Panc1 (cell line): ENCODE data around the gene PPP1R27. TPM values are rescaled to one million over a fixed set of nuclear protein-coding genes. Genes with fewer than 3 reads are reported as not detected.

Source experiments
- ATAC-seq: fragments of 200-7000 bp; cut with Tn5 transposase; 2 replicates; pipeline ENCODE4 v1.9.1; 2020; ENCODE audit warnings: mild to moderate bottlenecking, moderate library complexity
- BruUV-seq: library from RNA; stranded (reverse); fragments of 400-500 nt; replicated peaks from 2 replicates; lab custom pipeline; 2021; lab: Mats Ljungman, UMichigan
- CTCF ChIA-PET: fragments of 300-600 bp; sonication (Branson Sonifier 250); formaldehyde crosslinking; loops from one replicate; lab custom pipeline; 2022; ENCODE audit warnings: antibody characterized with exemption; lab: Charles Lee
- POLR2A ChIA-PET: fragments of 300-600 bp; sonication (Branson Sonifier 250); formaldehyde crosslinking; loops from one replicate; lab custom pipeline; 2022; ENCODE audit warnings: antibody characterized with exemption; lab: Charles Lee
- DNase-seq: peaks from one replicate; pipeline ENCODE4 v3.0.0-alpha.2; 2010; ENCODE audit warnings: low read depth, low spot score
- H3K27ac ChIP-seq: 2 replicates; pipeline ENCODE4 v1.5.1; 2011; ENCODE audit warnings: mild to moderate bottlenecking, low read length, inconsistent platforms
- H3K27me3 ChIP-seq: fragments of 200-500 bp; sonication (Bioruptor generic); 2 replicates; pipeline ENCODE4 v1.6.0; 2014; ENCODE audit warnings: low read length, inconsistent platforms; ENCODE audit not compliant: control insufficient read depth, insufficient read depth
- H3K36me3 ChIP-seq: fragments of 200-500 bp; sonication (Bioruptor generic); 2 replicates; pipeline ENCODE4 v1.5.1; 2014; ENCODE audit warnings: inconsistent platforms, mild to moderate bottlenecking, low read length, moderate library complexity; ENCODE audit not compliant: control insufficient read depth, insufficient read depth
- H3K4me1 ChIP-seq: 2 replicates; pipeline ENCODE4 v1.5.1; 2011; ENCODE audit warnings: inconsistent platforms, mild to moderate bottlenecking, low read length, moderate library complexity; ENCODE audit not compliant: control insufficient read depth, insufficient read depth
- H3K4me3 ChIP-seq, 2 experiments: 2 replicates each; pipeline ENCODE4 v1.5.1; 2011 to 2012; ENCODE audit warnings: low read depth in 2 of 2, low read length in 2 of 2, mild to moderate bottlenecking in 2 of 2, inconsistent platforms in 1 of 2, moderate library complexity in 1 of 2
- H3K9me3 ChIP-seq: fragments of 200-500 bp; sonication (Bioruptor generic); 2 replicates; pipeline ENCODE4 v1.5.1; 2014; ENCODE audit warnings: low read depth, mild to moderate bottlenecking, inconsistent platforms, low read length, moderate library complexity; ENCODE audit not compliant: control insufficient read depth, insufficient read depth
- POLR2AphosphoS5 ChIP-seq: IDR thresholded peaks from 2 replicates; pipeline ENCODE4 v1.6.1; 2012; ENCODE audit warnings: mild to moderate bottlenecking, low read depth, low read length, moderate library complexity
- REST ChIP-seq, 2 experiments: IDR thresholded peaks; 2 replicates each; pipeline ENCODE4 v1.6.1; 2011 to 2012; ENCODE audit warnings: low read depth in 2 of 2, control low read depth in 1 of 2, low read length in 1 of 2, mild to moderate bottlenecking in 1 of 2, moderate library complexity in 1 of 2; ENCODE audit not compliant: insufficient read depth in 1 of 2
- SIN3A ChIP-seq: IDR thresholded peaks from 2 replicates; pipeline ENCODE4 v1.6.1; 2012; ENCODE audit warnings: low read depth, mild to moderate bottlenecking, low read length, moderate library complexity, borderline replicate concordance; ENCODE audit not compliant: insufficient read depth
- TCF7L2 ChIP-seq: IDR thresholded peaks from 2 replicates; pipeline ENCODE4 v1.6.1; 2011; ENCODE audit warnings: mild to moderate bottlenecking, low read depth, low read length, inconsistent platforms
- in situ Hi-C: cut with HindIII; loops from 2 replicates; pipeline ENCODE4 v1.10.0; 2016; ENCODE audit warnings: low sequenced_read_pairs, low pct_unique_long_range_greater_than_20kb
- intact Hi-C: fragments of 100-400 bp; cut with micrococcal nuclease; formaldehyde crosslinking; loops from one replicate; pipeline ENCODE4 v1.10.0; 2022; ENCODE audit not compliant: unreplicated experiment
- total RNA-seq: library from RNA; stranded (reverse); gene quantifications from one replicate; pipeline ENCODE4 v1.2.1, GENCODE V29; 2021; ENCODE audit not compliant: unreplicated experiment
- TF ChIP-seq, protein P1 (sequence below): fragments of 450-650 bp; IDR thresholded peaks from 2 replicates; pipeline ENCODE4 v1.5.1; 2017; ENCODE audit warnings: mild to moderate bottlenecking

PPP1R27 gene
- total RNA-seq, 1 experiment from 2014 or later: not detected

DNA sequence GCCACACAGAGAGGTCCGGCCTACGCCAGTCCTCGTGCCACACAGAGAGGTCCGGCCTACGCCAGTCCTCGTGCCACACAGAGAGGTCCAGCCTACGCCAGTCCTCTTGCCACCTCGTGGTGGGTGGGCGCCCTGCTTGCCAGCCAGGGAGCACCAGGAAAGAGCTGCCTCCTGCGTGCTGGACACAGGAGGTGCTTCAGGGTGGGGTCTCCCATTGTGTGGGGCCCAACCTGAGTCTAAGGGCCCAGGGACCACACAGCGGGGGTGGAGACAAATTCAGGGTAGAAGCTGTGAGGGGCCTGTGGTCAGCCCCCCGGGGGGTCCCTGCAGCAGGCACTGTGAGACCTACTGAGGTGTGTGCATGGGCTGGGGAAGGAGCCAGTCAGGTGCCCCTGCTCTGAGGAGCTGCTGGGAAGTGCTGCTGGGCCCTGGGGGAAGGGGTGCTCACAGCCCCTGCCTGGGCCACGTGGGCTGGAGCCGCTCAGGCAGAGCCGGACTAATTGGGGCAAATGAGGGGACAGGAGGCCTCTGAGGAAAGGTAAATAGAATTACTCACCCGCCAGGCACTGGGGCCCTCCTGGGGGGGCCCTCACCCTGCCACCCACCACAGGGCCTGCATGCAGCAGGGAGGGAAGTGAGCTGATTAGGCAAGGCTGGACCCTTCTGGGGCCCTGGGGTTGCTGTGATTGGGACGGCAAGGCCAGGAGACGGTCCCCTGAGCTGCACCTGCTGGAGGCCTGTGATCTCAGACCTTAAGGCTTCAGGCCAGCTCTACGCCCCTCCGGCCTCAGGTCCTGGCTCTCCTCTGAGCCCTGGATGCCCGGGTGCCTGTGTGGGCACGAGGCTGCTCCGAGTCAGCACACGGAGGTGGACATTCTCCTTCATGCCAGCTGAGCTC, 19.9 kb downstream of the PPP1R27 start:
- CTCF ChIA-PET: no interaction called here
- ATAC-seq (peak; percentile 37), DNase-seq (no peak)
- Histone ChIP-seq H3K9me3 (no peaks in the 10 kb centered on the region), H3K4me3 (no peak overlapping the region), H3K36me3 (no peaks in the 10 kb centered on the region), H3K27ac (no peak overlapping the region), H3K27me3 (no peaks in the 10 kb centered on the region), H3K4me1 (peaks cover 4% of the 10 kb centered on the region)
- no TSS peak for BruUV-seq
- intact Hi-C loops: no loop called here
- POLR2A ChIA-PET: no interaction called here
- TF ChIP-seq TCF7L2 (no peak), POLR2AphosphoS5 (no peak), SIN3A (no peak), REST (IDR thresholded peaks at IDR 0.05; ENCODE audit: insufficient read depth in 1 of 2, low read depth in 2 of 2, low read length in 1 of 2) (no peak)
- TF ChIP-seq, protein P1, sequence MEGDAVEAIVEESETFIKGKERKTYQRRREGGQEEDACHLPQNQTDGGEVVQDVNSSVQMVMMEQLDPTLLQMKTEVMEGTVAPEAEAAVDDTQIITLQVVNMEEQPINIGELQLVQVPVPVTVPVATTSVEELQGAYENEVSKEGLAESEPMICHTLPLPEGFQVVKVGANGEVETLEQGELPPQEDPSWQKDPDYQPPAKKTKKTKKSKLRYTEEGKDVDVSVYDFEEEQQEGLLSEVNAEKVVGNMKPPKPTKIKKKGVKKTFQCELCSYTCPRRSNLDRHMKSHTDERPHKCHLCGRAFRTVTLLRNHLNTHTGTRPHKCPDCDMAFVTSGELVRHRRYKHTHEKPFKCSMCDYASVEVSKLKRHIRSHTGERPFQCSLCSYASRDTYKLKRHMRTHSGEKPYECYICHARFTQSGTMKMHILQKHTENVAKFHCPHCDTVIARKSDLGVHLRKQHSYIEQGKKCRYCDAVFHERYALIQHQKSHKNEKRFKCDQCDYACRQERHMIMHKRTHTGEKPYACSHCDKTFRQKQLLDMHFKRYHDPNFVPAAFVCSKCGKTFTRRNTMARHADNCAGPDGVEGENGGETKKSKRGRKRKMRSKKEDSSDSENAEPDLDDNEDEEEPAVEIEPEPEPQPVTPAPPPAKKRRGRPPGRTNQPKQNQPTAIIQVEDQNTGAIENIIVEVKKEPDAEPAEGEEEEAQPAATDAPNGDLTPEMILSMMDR: no peak
- in situ Hi-C loops: no loop called here

DNA sequence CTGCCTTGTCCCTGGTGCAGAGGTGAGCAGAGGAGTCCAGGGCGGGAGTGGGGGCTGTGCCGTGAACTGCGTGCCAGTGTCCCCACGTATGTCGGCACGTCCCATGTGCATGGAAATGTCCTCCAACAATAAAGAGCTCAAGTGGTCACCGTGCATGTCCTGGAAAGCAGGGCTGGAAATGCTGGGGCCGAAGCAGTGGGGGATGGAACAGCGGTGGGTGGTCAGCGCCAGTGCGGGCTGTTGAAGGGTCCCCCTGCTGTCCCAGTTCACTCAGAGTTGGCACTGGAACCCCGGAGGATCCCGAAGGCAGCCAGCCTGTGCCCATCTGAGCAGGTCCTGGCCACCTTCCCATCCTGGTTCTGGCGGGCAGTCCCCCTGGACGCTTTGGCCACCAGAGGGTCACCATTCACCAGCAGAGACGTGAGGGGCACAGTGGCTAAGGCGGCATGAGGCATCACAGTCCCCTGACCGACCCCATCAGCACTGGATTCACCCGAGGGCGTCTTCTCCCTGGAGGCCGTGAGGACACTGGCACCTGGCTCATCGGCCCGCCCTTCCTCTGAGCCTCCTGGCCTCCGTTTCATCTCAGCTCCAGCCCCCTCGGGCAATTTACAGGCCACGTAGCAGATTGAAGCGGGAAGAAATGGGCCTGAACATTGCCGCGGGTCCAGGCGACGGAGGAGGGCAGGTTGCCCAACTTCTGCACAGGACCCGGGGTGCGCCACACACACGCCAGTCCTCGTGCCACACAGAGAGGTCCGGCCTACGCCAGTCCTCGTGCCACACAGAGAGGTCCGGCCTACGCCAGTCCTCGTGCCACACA, 20.8 kb downstream of the PPP1R27 start:
- Histone ChIP-seq H3K27ac (no peak overlapping the region), H3K36me3 (no peaks in the 10 kb centered on the region), H3K9me3 (no peaks in the 10 kb centered on the region), H3K4me3 (no peak overlapping the region), H3K4me1 (peaks cover 4% of the 10 kb centered on the region), H3K27me3 (no peaks in the 10 kb centered on the region)
- no peak for TF ChIP-seq SIN3A
- TF ChIP-seq, protein P1: no peak
- TF ChIP-seq REST (IDR thresholded peaks at IDR 0.05; ENCODE audit: insufficient read depth in 1 of 2, low read depth in 2 of 2, low read length in 1 of 2): no peak
- no peak for TF ChIP-seq TCF7L2
- TF ChIP-seq POLR2AphosphoS5: no peak
- POLR2A ChIA-PET: no interaction called here
- in situ Hi-C loops: no loop called here
- CTCF ChIA-PET: no interaction called here
- DNase-seq: no peak
- intact Hi-C loops: no loop called here
- ATAC-seq: no peak
- no TSS peak for BruUV-seq
